Activated CD8-positive, alpha-beta memory T cell treated with anti-CD3 and anti-CD28 coated beads for 24 hours (primary cell): ENCODE data around the gene NAGK.
"Not testable (repeated sequence)": the region's sequence is repeated elsewhere in the genome, so short reads cannot be mapped to it uniquely, and the experiment has no call there.

ENCODE experiments used
- DNase-seq: peaks from one replicate; pipeline ENCODE4 v3.0.0-alpha.2; 2020

The NAGK gene

DNA sequence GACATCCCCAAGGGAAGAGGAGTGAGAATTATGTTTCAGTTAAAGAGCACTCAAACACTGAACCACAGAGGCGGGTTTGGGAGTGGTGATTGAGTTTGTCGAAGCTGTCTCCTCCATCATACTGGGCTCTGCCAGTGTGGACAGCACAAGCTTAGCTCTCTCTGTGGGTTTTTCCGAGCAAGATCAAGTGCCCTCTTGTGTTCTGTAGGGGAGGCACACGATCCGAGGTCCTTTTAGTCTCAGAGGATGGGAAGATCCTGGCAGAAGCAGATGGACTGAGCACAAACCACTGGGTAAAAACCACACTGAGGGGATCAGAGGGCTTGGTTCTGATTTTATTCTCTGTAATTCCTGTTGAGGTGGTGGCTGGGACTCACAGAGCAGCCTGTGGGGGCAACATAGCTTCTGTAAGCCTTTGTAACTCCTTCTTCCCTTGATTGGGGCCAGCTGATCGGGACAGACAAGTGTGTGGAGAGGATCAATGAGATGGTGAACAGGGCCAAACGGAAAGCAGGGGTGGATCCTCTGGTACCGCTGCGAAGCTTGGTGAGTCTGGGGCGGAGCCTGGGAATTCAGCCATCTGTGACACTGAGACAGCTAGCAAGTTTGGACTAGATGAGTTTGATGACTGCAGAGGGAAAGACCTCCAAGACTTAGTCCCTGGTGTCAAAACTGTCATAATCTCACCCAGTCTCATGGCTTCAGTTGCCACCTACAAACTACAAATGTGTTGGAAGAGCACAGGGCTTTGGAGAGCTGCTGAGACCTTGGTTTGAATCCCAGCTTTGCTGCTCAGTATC is 2.0 kb downstream of the NAGK start:
- no peak for DNase-seq

DNA sequence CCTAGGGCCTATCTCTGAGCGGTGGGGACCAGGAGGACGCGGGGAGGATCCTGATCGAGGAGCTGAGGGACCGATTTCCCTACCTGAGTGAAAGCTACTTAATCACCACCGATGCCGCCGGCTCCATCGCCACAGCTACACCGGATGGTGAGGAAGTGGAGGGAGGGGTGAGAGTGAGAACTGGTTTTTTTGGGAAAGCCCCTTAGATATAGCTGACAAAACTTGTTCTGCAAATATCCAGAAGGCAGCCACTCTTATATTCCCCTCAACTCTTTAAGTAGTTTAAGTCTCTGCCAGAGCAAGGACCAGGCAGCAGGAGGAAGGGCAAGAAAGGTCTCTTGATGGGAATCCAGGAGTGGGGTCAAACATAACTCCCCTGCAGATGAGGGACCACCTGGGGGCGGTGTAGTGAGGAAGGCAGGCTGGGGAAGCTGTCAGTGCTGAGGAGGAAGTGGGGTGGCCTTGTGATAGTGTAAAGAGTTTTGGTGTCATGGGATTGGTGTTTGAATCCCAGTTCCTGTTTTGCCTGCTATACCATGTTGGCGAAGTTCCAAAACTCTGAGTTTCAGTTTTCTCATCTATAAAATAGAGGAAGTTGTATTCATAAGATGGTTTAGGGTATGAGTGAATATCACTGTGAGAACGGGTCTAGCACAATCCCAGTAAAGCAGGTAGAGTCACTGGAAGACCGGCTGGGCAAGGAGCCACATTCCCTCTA is 3.4 kb downstream of the NAGK start:
- DNase-seq, result peak; percentile 74

DNA sequence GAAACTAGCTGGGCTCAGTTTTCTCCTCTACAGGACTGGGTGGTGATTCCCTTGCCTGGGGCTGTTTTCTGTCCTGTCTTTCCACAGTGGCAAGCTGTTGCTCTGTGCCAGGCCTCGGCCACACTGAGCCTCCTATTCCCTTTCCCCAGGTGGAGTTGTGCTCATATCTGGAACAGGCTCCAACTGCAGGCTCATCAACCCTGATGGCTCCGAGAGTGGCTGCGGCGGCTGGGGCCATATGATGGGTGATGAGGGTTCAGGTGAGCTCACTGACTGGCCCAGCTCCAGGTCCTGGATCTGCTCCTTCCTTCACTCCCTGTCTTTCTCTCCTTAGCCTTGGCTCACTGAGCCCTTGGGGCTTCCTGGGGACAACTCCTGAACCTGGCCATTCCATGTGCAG is 4.0 kb downstream of the NAGK start:
- no peak for DNase-seq

DNA sequence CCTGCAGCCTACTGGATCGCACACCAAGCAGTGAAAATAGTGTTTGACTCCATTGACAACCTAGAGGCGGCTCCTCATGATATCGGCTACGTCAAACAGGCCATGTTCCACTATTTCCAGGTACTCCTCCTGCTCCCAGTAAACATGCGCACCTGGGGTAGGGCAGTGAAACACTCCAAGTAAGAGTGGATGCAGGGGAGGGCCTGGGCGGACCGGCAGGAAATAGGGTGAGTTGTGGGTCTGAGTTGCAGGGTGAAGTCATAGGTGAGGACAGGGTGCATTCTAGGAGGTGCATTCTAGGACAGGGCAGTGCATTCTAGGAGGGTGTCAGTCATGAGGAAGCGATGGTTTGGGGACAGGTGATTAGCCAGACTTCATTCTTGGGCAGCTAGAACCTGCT is 5.0 kb downstream of the NAGK start:
- no peak for DNase-seq

DNA sequence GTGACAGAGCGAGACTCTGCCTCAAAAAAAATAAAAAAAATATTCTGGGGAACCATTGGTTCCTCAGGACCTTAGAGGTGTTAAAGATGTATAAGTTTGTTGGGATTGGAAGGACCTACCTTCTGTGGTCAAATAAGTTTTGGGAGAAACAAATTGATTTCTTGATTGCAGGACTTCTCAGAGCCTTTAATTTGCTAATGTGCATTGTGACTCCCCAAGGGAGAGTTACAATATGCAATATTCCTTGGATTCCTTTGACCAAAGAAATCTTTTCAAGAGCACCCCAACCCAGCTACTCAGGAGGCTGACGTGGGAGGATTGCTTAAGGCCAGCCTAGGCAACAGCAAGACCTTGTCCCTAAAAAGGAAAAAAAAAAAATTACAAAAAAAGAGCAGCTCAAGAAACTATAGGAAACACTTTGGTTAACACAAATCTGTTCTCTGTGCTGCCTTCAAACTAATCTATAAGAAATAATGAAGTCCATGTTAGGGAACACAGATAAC is 6.5 kb downstream of the NAGK start:
- no peak for DNase-seq

DNA sequence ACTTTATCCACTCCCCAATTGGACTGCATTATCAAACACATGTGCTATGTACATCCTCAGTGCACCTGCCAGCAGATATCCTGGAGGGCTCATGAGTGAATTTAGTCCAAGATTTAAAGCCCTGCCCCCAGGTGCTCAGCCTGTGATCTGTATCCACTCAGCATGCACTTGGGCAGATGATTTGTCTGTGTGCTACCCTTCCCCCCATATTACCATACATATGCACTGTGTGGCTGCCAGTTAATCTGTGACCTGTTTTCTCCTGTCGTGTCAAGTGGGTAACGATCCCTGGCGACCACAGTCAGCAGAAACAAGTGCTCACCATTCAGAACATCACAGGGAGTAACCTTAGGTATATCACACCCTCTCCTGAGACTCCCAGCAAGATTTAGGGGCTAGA is 10.2 kb downstream of the NAGK start:
- DNase-seq, result no peak

DNA sequence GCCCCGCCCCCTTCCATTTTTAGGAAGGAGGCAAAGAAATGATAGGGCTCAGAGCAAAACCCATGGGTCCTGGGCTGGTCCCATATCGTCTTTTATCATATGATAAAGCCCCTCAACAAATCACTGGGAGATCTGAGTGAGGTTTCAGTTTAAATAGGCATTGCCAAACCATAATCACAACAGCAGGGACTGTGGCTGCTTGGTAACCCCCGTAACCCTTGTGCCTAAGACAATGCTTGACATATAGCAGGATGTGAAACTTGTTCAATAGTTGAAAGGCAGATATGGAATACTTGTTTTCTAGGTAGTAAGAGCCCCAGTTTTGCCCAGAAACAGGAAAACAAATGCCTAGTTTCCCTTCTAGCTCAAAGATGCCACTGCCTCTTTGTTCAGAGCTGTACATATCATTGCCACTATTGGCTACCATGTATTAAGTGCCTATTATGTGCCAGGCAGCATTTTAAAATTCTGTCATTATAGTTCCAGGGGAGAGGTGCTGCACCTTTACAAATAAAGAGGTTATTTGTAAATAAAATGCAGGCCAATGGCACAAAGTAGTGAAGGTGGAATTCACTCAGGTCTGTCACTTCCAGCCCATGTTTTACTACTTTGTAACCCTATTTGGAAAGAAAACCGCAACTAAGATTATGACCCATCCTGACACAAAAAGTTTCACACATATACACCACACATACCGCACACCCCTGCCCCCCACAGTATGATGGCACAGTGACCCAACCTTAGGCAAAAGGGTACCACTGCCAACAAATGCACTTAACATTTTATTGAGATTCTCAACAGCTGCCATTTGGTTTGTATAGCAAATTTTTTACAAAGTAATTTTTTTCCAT is 14.2 kb downstream of the NAGK start:
- peak; percentile 68 for DNase-seq

DNA sequence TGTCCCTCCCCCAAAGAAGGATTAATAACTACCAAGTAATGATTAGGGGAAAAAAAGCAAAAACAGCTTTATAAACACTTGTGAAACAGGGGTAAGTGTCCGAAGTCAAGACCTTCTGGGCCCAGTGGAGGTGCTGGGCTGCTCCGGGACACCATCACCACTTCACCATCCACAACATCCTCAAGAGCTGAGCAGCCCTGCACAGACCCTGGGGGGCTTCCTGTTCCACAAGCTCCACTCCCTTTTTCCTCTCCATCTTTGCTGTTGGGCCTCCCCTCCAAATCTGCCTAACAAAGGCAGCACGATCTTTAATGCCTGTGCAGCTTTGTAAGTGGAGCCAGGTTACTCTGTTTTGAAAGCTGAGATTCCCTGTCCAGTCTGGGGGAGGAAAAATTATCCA is 14.8 kb downstream of the NAGK start:
- not testable (repeated sequence) for DNase-seq

DNA sequence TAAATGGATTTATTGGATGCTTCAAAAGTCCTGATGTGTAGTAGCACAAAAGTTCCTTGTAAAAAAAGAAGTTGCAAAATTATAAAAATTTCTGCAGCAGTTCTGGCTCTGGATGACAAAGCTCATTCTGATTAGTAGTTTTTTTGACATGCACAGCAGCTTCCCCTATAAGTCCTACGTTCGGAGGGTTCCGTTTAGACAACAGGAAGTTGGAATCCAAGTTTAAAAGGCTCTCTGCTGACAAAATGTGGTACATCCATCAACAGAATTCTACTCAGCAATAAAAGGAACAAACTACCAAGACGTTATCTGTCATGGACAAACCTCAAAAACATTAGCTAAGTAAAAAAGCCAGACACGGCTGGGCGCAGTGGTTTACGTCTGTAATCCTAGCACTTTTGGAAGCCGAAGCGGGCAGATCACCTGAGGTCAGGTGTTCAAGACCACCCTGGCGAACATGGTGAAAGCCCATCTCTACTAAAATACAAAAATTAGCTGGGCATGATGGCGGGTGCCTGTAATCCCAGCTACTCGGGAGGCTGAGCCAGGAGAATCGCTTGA is 15.4 kb downstream of the NAGK start:
- DNase-seq, result not testable (repeated sequence)

DNA sequence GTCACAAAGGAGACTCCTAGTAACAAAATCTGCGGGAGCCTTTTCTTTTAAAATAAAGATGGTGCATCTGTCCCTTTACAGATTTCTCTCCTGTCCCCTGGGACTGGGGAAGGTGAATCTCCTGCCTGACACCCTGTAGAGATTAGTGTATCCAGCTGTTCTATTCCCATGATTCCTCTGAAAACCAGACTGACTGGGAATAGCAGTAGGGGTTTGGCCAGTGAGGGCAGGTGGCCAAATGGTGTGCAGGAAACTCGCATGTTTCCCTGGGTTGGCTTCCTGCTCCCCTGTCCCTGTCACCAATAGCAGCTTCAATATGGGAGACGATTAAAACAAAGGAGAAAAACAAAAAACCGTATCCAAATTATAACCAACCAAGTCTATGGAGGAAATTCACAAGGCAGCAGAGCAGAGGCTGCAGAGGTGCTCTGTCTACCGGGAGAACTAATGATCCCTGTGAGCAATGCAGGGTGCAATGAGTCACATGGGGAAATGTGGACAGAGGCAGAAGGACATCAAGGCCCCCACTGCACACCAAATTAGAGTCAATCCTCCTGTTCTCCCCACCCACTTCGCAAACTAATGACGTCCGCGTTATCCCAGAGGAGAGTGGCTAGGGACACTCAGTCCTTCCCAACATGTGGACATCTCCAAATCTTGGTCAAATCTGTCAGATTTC is 17.0 kb downstream of the NAGK start:
- DNase-seq, result not testable (repeated sequence)

DNA sequence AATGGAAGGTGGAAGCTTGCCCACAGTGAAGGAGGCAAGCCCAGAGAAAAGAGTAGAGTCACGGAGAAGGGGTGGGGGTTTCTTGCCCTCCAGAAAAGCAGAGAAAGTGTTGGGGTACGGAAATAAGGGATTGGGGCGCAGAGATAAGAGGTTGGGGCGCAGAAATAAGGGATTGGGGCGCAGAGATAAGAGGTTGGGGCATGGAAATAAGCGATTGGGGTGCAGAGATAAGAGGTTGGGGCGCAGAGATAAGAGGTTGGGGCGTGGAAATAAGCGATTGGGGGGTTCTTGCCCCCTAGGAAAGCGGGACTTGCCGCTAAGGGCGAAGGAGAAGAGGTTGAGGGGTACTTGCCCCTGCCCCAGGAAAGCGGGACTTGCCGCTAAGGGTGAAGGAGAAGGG is 21.0 kb downstream of the NAGK start:
- DNase-seq, result not testable (repeated sequence)

DNA sequence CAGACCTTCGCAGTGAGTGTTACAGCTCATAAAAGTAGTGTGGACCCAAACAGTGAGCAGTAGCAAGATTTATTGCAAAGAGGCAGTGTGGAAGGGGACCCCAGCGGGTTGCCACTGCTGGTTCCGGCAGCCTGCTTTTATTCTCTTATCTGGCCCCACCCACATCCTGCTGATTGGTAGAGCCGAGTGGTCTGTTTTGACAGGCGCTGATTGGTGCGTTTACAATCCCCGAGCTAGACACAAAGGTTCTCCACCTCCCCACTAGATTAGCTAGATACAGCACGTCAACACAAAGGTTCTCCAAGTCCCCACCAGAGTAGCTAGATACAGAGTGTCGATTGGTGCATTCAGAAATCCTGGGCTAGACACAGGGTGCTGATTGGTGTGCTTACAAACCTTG is 23.4 kb downstream of the NAGK start:
- DNase-seq, result not testable (repeated sequence)

DNA sequence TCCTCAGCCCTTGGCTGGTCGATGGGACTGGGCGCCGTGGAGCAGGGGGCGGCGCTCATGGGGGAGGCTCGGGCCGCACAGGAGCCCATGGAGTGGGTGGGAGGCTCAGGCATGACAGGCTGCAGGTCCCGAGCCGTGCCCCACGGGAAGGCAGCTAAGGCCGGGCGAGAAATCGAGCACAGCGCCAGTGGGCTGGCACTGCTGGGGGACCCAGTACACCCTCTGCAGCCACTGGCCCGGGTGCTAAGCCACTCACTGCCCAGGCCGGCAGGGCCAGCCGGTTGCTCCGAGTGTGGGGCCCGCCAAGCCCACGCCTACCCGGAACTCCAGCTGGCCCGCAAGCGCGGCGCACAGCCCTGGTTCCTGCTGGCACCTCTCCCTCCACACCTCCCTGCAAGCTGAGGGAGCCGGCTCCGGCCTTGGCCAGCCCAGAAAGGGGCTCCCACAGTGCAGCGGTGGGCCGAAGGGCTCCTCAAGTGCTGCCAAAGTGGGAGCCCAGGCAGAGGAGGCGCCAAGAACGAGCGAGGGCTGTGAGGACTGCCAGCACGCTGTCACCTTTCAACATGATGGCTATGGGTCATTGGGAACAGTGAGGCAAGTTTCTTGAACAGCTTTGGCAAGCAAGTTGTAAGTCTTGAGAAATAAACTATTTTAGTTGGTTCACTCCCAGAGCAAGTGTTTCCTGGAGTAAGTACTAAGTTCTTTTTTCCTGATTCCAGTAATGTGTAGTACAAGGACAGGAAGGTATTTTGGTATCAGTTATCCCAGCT is 24.2 kb downstream of the NAGK start:
- not testable (repeated sequence) for DNase-seq

DNA sequence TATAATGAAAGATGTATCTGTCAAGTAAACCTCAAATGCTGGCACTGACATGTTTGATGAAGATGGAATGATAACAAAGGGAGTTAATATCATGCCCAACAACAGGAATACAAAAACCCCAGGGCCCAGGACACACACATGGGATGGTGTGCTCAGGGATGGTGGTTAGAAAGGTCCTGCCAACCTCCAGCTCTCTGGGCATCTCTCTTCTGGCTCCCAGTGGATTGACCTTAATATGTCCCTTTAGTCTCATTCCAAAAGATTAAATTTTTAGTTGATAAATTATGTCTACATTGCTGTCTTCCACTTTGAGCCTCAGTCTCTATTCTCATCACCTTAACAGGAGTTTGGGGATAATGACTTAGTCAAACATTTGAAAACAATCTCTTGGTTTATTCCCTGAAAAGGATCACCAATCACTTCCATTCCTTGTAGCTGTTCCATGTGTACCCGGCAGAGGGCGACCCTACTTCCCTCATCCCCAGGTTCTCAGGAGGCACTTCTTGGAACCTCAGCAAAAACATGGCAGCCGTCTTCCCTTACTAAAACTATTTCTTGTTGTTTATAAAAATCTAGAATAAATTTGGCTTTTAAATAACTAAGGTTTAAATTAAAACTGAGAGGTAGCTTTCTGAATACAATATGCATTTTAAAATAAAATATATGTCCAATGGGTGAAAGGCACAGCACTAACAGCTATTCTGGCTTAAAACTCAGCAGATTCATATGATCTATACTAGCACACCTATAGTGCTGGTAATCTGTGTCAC is 31.9 kb downstream of the NAGK start:
- peak; percentile 68 for DNase-seq

DNA sequence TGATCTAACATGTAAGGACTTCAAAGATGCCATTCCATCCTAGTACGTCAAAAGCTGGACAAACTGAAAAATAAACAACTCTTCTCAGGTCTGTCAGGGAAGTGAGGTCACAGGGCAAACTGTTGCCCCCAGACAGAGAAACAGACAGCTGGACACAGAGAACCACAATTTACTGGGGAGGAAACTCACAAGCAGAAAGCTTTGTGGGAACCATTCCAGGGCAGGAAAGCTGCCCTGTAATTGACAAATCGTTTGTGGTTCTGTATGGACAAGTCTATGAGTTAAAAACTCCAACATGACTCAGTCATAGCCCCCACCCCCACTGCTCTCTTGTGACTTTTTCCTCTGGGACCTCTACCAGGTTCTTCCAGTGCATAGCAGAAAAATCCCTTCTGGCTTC is 33.2 kb downstream of the NAGK start:
- no peak for DNase-seq

DNA sequence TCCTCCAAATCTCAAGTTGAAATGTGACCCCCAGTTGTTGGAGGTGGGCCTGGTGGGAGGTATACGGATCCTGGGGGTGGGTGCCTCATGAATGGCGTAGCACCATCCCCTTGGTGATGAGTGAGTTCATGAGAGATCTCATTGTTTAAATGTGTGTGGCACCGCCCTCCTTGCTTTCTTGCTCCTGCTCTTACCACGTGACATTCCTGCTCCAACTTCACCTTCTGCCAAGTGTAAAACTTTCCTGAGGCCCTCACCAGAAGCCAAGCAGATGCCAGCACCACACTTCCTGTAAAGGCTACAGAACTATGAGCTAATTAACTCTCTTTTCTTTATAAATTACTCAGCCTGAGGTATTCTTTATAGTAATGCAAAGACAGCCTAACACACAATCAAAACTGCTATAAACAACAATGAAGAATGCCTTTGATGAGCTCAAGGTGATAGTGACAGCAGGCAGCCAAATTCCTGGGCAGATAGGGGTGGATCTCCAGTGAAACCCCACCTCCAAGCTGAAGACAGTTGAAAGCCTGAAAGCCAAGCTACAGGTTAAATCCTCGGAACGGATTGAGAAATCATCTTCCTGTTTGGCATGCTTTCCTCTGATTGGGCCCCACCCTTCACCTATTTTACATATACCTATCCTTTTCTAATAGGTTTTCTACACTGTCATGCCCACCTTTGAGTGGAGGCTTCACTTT is 34.7 kb downstream of the NAGK start:
- no peak for DNase-seq

DNA sequence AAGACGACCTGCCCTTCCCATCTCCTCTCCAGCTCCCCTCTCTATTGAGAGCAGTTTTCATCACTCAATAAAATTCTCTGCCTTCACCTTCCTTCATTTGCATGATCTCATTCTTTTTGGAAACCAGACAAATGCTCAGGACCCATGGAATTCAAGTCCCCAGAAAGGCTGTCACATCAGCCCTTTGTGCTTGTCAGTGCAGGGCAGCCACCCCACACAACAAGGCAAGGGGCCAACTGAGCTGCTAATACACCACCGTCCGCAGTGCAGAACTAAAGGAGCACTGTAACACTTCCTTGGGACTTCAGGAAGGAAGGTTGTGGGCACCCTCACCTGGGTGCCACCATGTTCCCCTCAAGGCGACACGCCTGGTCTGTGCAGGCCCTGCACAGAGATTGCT is 35.4 kb downstream of the NAGK start:
- DNase-seq, result no peak

DNA sequence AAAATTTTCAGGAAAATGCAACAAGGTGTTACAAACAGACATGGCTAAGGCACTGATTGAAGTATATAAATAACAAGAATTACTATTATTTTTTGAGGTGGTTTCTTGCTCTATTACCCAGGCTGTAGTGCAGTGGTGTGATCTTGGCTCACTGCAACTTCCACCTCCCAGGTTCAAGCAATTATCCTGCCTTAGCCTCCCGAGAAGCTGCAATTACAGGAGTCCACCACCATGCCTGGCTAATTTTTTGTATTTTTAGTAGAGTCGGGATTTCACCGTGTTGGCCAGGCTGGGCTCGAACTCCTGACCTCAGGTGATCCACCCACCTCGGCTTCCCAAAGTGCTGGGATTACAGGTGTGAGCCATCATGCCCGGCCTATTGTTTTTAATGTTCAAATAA is 38.0 kb downstream of the NAGK start:
- DNase-seq, result not testable (repeated sequence)

DNA sequence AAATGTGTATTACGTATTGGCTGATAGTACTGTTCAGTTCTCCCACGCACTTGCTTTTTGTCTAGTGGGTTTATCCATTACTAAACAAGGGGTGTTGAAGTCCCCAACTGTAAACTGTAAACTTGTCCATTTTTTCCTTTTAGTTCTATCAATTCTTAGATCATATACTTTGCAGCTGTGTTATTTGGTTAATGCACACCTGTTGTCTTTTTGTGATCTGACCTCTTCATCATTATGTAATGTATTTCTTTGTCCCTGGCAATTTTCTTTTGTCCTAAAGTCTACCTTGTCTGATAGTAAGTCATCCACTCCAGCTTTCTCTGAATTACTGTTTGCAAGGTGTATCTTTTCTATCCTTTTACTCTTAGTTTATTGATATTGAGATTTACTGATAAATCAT is 39.6 kb downstream of the NAGK start:
- DNase-seq, result no peak

DNA sequence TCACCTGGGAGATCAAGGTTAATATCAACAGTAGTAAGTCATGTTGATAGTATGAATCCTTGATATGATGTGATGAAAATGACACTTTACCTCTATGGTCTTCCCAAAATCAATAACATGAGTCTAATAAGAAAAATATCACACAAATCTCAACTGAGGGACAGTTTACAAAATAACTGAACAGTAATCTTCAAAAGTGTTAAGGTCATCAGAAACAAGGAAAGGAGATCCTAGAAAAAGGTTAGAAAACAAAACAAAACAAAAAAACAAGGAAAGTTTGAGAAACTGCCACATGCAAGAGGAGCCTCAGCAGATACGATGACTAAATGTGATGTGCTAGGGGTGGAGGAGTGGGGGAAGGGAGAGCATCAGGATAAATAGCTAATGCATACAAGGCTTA is 45.4 kb downstream of the NAGK start:
- DNase-seq, result no peak
